ENCODE data around the gene TMEM237. TPM values are rescaled to one million over a fixed set of nuclear protein-coding genes. Genes with fewer than 3 reads are reported as not detected.

TMEM237 gene
- total RNA-seq (10 to 100 TPM; 18.5 TPM), polyA plus RNA-seq (6.7 TPM)

- Histone ChIP-seq H3K36me3 (ENCODE audit: insufficient read depth, low read length) (no peaks in the 10 kb centered on the region), H3K4me1 (ENCODE audit: insufficient read depth, low read length) (peaks cover 11% of the 10 kb centered on the region), H3K27ac (ENCODE audit: low read depth, low read length) (peak within 1 kb of the TSS; percentile 97), H3K9me3 (ENCODE audit: low read length) (no peaks in the 10 kb centered on the region), H3K4me3 (ENCODE audit: low read length) (peak within 1 kb of the TSS; percentile 98), H3K27me3 (ENCODE audit: insufficient read depth, low read length, poor library complexity, severe bottlenecking) (no peaks in the 10 kb centered on the region)
- ChIA-PET POLR2A (interaction anchor here (0.6 to 2.3 kb wide), 3 partner anchors 20 to 192 kb away, joined by 3 to 10 read pairs (median 8); partner anchors contain the start of genes ALS2, STRADB and TRAK2), CTCF (interaction anchor here (0.8 to 1.3 kb wide), 4 partner anchors 8 to 411 kb away, joined by 3 read pairs; partner anchors contain the start of gene ALS2)
- H3K9me3 Mint-ChIP-seq, result no peaks in the 10 kb centered on the region
- DNase-seq, result peak; percentile 41 to 76 (median 47)
- peaks cover 9 to 15% (median 13%) of the 10 kb centered on the region in 3 donors for H3K4me1 Mint-ChIP-seq
- peaks cover 0 to 6% (median 0%) of the 10 kb centered on the region in 3 donors for H3K36me3 Mint-ChIP-seq
- H3K4me3 Mint-ChIP-seq, result peak within 1 kb of the TSS; percentile 92 to 99 (median 96)
- H3K27me3 Mint-ChIP-seq, result no peaks in the 10 kb centered on the region
- H3K27ac Mint-ChIP-seq, result peak within 1 kb of the TSS; percentile 93 to 99 (median 99)
Measured at GRCh38 chr2:201643216-201643890, at the start of gene TMEM237. Gene TMEM237, minus strand, starts transcription at chr2:201643503. Its CDS starts 103 bp downstream, at chr2:201643400.

DNA sequence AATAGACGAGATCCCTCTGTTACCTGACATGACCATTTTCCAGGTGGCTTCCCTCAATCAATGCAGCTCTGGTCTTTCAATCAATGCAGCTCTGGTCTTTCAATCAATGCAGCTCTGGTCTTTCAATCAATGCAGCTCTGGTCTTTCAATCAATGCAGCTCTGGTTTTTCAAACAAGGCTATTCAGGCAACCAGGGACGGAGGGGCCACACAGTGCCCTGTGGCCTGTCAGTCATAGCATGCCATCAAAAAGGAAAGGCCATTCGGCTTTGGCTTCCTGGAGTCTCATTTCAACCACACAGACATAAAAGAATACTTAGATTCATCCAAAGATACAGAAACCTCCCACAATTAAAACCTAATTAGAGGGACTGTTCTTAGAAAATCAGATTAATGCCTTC lies 41.9 kb upstream of the TMEM237 start:
- CTCF ChIA-PET, result no interaction called here
- Mint-ChIP-seq H3K9me3 (no peaks in the 10 kb centered on the region), H3K4me3 (no peak overlapping the region), H3K4me1 (no peaks in the 10 kb centered on the region), H3K36me3 (no peaks in the 10 kb centered on the region), H3K27me3 (peaks cover 14 to 33% of the 10 kb centered on the region in 2 donors), H3K27ac (no peak overlapping the region)
- Histone ChIP-seq H3K36me3 (ENCODE audit: insufficient read depth, low read length) (no peaks in the 10 kb centered on the region), H3K4me3 (ENCODE audit: low read length) (no peak overlapping the region), H3K9me3 (ENCODE audit: low read length) (no peaks in the 10 kb centered on the region), H3K27me3 (ENCODE audit: insufficient read depth, low read length, poor library complexity, severe bottlenecking) (no peaks in the 10 kb centered on the region), H3K27ac (ENCODE audit: low read depth, low read length) (no peak overlapping the region), H3K4me1 (ENCODE audit: insufficient read depth, low read length) (no peaks in the 10 kb centered on the region)
- POLR2A ChIA-PET, result no interaction called here
- DNase-seq, result no peak

DNA sequence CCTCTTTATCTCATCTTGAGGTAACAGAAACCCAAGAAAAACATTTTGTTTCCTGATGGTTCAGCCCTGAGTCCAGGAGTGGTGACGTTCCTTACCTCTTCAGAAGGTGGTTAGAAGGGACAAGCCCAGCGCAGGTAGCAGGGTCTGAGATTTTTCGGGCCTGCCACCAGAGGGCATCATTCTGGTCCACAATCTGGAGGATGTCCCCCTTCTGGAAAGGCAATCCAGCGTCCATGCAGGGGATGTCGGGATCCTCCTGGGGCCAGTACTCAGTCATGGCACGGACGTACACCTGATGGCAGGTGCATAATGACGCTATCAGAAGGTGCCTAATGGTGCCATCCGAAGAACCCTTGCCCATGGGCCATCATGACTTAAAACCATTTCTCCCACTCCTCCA lies 37.4 kb upstream of the TMEM237 start:
- H3K36me3 Mint-ChIP-seq, result no peaks in the 10 kb centered on the region
- no peaks in the 10 kb centered on the region for H3K4me1 ChIP-seq (ENCODE audit: insufficient read depth, low read length)
- no peaks in the 10 kb centered on the region for H3K9me3 ChIP-seq (ENCODE audit: low read length)
- H3K36me3 ChIP-seq (ENCODE audit: insufficient read depth, low read length), result no peaks in the 10 kb centered on the region
- H3K4me3 Mint-ChIP-seq, result no peak overlapping the region
- H3K27me3 Mint-ChIP-seq, result peaks cover 11 to 24% of the 10 kb centered on the region in 2 donors
- no peaks in the 10 kb centered on the region for H3K27me3 ChIP-seq (ENCODE audit: insufficient read depth, low read length, poor library complexity, severe bottlenecking)
- no peak overlapping the region for H3K4me3 ChIP-seq (ENCODE audit: low read length)
- no peak overlapping the region for H3K27ac Mint-ChIP-seq
- peak in 1 of 5 donors; percentile 3 for DNase-seq
- no peaks in the 10 kb centered on the region for H3K9me3 Mint-ChIP-seq
- H3K27ac ChIP-seq (ENCODE audit: low read depth, low read length), result no peak overlapping the region
- no peaks in the 10 kb centered on the region for H3K4me1 Mint-ChIP-seq
- ChIA-PET CTCF (no interaction called here), POLR2A (no interaction called here)

DNA sequence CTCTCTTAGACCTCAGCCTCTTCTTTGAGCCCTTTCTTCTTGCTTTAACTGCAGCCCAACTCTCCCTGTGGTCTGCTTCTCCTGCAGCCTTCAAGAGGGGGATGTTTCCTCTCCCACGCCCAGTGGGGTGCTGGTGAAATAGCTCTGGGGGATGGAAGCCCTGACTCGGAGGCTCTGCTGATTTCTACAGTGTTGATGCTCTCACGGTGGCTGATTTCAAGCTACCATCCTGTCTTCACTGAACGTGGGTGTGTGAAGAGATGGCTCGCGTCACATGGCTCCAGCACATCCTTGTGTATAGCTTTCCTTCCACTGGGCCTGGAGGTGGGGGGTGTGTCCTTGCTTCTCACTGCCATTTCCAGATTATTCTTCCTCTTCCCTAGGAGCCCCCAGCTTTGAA lies 35.1 kb upstream of the TMEM237 start:
- ChIA-PET POLR2A (no interaction called here), CTCF (no interaction called here)
- Mint-ChIP-seq H3K36me3 (no peaks in the 10 kb centered on the region), H3K9me3 (no peaks in the 10 kb centered on the region), H3K4me1 (no peaks in the 10 kb centered on the region), H3K27ac (no peak overlapping the region), H3K4me3 (no peak overlapping the region), H3K27me3 (peaks cover 9 to 16% of the 10 kb centered on the region in 2 donors)
- no peaks in the 10 kb centered on the region for H3K4me1 ChIP-seq (ENCODE audit: insufficient read depth, low read length)
- H3K9me3 ChIP-seq (ENCODE audit: low read length), result no peaks in the 10 kb centered on the region
- no peak overlapping the region for H3K27ac ChIP-seq (ENCODE audit: low read depth, low read length)
- no peak for DNase-seq
- no peaks in the 10 kb centered on the region for H3K36me3 ChIP-seq (ENCODE audit: insufficient read depth, low read length)
- H3K27me3 ChIP-seq (ENCODE audit: insufficient read depth, low read length, poor library complexity, severe bottlenecking), result no peaks in the 10 kb centered on the region
- no peak overlapping the region for H3K4me3 ChIP-seq (ENCODE audit: low read length)

GRCh38 chr2:201675454-201675853 lies 32.2 kb upstream of the TMEM237 start:
- no peak overlapping the region for H3K27ac Mint-ChIP-seq
- H3K27me3 Mint-ChIP-seq, result peaks cover 0 to 3% of the 10 kb centered on the region in 2 donors
- ChIA-PET CTCF (no interaction called here), POLR2A (no interaction called here)
- H3K4me3 Mint-ChIP-seq, result no peak overlapping the region
- Histone ChIP-seq H3K9me3 (ENCODE audit: low read length) (no peaks in the 10 kb centered on the region), H3K4me3 (ENCODE audit: low read length) (no peak overlapping the region), H3K27me3 (ENCODE audit: insufficient read depth, low read length, poor library complexity, severe bottlenecking) (no peaks in the 10 kb centered on the region), H3K27ac (ENCODE audit: low read depth, low read length) (no peak overlapping the region), H3K36me3 (ENCODE audit: insufficient read depth, low read length) (no peaks in the 10 kb centered on the region), H3K4me1 (ENCODE audit: insufficient read depth, low read length) (no peaks in the 10 kb centered on the region)
- H3K9me3 Mint-ChIP-seq, result peaks cover 0 to 3% (median 0%) of the 10 kb centered on the region in 5 donors
- DNase-seq, result no peak
- H3K4me1 Mint-ChIP-seq, result peaks cover 8 to 13% (median 8%) of the 10 kb centered on the region in 3 donors
- no peaks in the 10 kb centered on the region for H3K36me3 Mint-ChIP-seq

DNA sequence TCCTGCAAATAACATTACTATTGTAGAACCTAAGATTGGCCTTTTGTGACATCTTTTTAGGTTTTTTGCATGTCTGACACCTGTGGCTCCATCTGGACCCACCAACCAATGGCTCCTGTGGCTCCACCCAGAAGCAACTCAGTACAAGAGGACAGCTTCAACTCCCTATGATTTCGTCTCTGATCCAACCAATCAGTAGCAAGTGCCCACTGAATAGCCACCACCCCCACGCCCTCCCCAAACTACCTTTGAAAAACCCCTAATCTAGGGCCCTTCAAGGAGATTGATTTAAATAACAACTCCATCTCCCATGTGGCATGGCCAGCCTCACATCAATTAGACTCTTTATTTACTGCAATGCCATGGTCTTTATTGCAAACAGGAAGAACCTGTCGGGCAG lies 31.5 kb upstream of the TMEM237 start:
- DNase-seq, result no peak
- Mint-ChIP-seq H3K36me3 (no peaks in the 10 kb centered on the region), H3K27ac (no peak overlapping the region), H3K9me3 (peaks cover 0 to 3% (median 0%) of the 10 kb centered on the region in 5 donors), H3K4me3 (no peak overlapping the region), H3K27me3 (peaks cover 0 to 3% of the 10 kb centered on the region in 2 donors), H3K4me1 (peaks cover 8 to 13% (median 8%) of the 10 kb centered on the region in 3 donors)
- POLR2A ChIA-PET, result no interaction called here
- H3K27ac ChIP-seq (ENCODE audit: low read depth, low read length), result no peak overlapping the region
- H3K36me3 ChIP-seq (ENCODE audit: insufficient read depth, low read length), result no peaks in the 10 kb centered on the region
- no peaks in the 10 kb centered on the region for H3K9me3 ChIP-seq (ENCODE audit: low read length)
- CTCF ChIA-PET, result no interaction called here
- H3K4me3 ChIP-seq (ENCODE audit: low read length), result no peak overlapping the region
- H3K4me1 ChIP-seq (ENCODE audit: insufficient read depth, low read length), result no peaks in the 10 kb centered on the region
- no peaks in the 10 kb centered on the region for H3K27me3 ChIP-seq (ENCODE audit: insufficient read depth, low read length, poor library complexity, severe bottlenecking)

DNA sequence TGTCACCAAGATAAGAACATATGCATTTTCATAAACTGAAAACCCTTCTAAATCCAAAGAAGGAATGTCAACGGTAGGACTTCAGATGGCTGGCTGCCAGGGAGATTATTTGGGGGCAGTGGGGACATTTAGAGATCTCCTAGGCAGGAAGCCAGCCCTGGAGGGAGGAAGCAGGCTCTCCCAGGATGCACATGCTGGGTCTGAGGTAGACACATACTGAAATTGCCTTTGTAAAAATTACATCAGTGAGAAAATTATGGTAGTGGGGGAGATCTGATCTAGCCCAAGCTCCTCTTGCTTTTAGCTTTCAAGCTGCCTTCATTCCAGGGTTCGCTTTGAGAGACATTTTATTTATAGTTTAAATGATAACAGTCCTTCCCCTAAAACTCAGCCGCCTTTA lies 31.0 kb upstream of the TMEM237 start:
- Mint-ChIP-seq H3K4me3 (no peak overlapping the region), H3K4me1 (peaks cover 8 to 13% (median 8%) of the 10 kb centered on the region in 3 donors), H3K27ac (peak overlapping the region in 1 of 8 donors; percentile 64), H3K27me3 (peaks cover 0 to 3% of the 10 kb centered on the region in 2 donors), H3K9me3 (peaks cover 0 to 3% (median 0%) of the 10 kb centered on the region in 5 donors), H3K36me3 (no peaks in the 10 kb centered on the region)
- no peaks in the 10 kb centered on the region for H3K27me3 ChIP-seq (ENCODE audit: insufficient read depth, low read length, poor library complexity, severe bottlenecking)
- H3K36me3 ChIP-seq (ENCODE audit: insufficient read depth, low read length), result no peaks in the 10 kb centered on the region
- no peak overlapping the region for H3K4me3 ChIP-seq (ENCODE audit: low read length)
- no peaks in the 10 kb centered on the region for H3K4me1 ChIP-seq (ENCODE audit: insufficient read depth, low read length)
- POLR2A ChIA-PET, result no interaction called here
- no peak overlapping the region for H3K27ac ChIP-seq (ENCODE audit: low read depth, low read length)
- H3K9me3 ChIP-seq (ENCODE audit: low read length), result no peaks in the 10 kb centered on the region
- CTCF ChIA-PET, result no interaction called here
- no peak for DNase-seq

DNA sequence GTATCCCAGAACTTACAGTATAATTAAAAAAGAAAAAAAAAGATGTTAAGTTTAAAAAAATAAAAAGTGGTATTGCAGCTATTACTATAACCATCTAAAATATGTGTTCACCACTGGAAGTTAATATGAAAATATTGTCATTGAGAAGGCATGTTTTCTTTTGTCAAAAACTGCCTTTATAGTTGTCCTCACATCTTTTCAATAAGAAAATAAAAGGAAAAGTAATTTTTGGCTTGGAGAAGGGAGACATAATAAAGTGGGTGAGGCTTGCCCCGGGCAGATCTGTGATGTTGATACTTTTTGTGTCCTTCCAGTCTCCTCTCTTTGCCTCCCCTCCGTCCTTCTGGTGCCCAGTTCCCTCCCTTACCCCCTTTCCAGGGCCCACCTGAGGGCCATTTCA lies 30.2 kb upstream of the TMEM237 start:
- peak overlapping the region in 1 of 8 donors; percentile 91 for H3K27ac Mint-ChIP-seq
- no peak overlapping the region for H3K27ac ChIP-seq (ENCODE audit: low read depth, low read length)
- ChIA-PET CTCF (no interaction called here), POLR2A (no interaction called here)
- H3K36me3 Mint-ChIP-seq, result no peaks in the 10 kb centered on the region
- peaks cover 0 to 3% (median 0%) of the 10 kb centered on the region in 5 donors for H3K9me3 Mint-ChIP-seq
- H3K4me3 Mint-ChIP-seq, result peak overlapping the region in 1 of 7 donors; percentile 76
- H3K4me1 Mint-ChIP-seq, result peaks cover 8 to 13% (median 8%) of the 10 kb centered on the region in 3 donors
- no peaks in the 10 kb centered on the region for H3K27me3 ChIP-seq (ENCODE audit: insufficient read depth, low read length, poor library complexity, severe bottlenecking)
- no peaks in the 10 kb centered on the region for H3K9me3 ChIP-seq (ENCODE audit: low read length)
- H3K27me3 Mint-ChIP-seq, result peaks cover 0 to 3% of the 10 kb centered on the region in 2 donors
- H3K4me3 ChIP-seq (ENCODE audit: low read length), result no peak overlapping the region
- H3K4me1 ChIP-seq (ENCODE audit: insufficient read depth, low read length), result no peaks in the 10 kb centered on the region
- no peaks in the 10 kb centered on the region for H3K36me3 ChIP-seq (ENCODE audit: insufficient read depth, low read length)
- DNase-seq, result no peak

All from CD8-positive, alpha-beta memory T cell (primary cell).